HG02970 (cell line): ENCODE measurements around the gene NPY.

ENCODE experiments used
- ATAC-seq: cut with Tn5 transposase; IDR thresholded peaks from one replicate; pipeline ENCODE4 v1.9.1; 2021; ENCODE audit warnings: mild to moderate bottlenecking, moderate library complexity, moderate number of reproducible peaks; ENCODE audit not compliant: unreplicated experiment, low FRiP score

NPY gene

DNA sequence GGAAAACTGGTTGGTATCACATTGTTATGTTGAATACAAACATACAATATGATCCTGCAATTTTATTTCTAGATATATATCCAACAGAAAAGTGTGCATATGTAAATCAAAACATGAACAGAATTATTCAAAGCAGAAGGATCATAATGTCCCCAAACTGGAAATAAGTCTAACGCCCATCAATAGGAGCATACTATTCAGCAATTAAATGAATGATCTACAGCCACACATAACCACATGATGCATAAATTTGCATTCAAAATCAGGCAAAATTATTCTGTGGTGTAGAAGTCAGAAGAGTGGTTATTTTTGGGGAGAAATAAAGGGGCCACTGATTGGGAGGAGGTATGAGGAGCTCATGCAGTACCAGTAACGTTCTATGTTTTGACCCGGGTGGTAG is 28.6 kb downstream of the NPY start:
- no peak for ATAC-seq

GRCh38 chr7:24313777-24314176 is 29.8 kb downstream of the NPY start:
- ATAC-seq: no peak

GRCh38 chr7:24316340-24316739 is 32.4 kb downstream of the NPY start:
- no peak for ATAC-seq

- ATAC-seq: no peak
Measured at GRCh38 chr7:24318326-24318725, 34.3 kb downstream of the NPY start.

DNA sequence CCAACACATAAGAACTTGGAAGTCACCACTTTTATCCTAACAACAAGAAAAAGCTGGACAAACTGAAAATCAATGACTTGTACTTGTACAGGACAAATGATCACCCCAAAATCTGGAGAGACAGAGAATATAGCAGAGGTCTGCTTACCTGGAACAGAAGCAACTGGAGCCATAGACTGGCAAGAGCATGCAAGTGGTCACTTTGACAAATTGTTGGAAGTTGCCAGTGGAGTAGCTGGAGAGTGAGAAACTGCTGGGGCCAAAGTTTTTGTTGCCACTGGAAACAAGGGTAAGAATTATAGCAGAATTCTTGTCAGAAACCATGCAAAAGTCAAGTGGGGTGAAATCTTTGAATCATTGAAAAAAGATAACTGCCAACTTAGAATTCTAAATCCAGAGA is 35.2 kb downstream of the NPY start:
- ATAC-seq: no peak

- no peak for ATAC-seq
Measured at GRCh38 chr7:24323961-24324480, 40.0 kb downstream of the NPY start.

- no peak for ATAC-seq
Measured at GRCh38 chr7:24325708-24326107, 41.7 kb downstream of the NPY start.

DNA sequence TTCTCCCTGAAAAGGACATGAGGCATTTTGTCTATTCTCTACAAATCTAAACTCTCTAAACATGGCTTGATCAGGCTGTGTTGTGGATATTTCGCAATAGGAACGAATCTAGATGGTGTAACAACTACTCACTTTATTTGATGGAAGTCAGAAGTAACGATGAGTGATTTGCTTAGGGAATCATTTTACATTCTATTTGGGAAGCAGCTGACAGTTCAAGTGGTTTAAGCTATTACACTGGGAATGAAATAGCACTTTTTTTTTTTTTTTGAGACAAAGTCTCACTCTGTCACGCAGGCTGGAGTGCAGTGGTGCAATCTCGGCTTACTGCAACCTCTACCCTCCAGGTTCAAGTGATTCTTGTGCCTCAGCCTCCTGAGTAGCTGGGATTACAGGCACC is 44.1 kb downstream of the NPY start:
- no peak for ATAC-seq

- no peak for ATAC-seq
Measured at GRCh38 chr7:24328894-24329293, 44.9 kb downstream of the NPY start.

GRCh38 chr7:24334012-24334411 is 50.0 kb downstream of the NPY start:
- ATAC-seq: no peak

DNA sequence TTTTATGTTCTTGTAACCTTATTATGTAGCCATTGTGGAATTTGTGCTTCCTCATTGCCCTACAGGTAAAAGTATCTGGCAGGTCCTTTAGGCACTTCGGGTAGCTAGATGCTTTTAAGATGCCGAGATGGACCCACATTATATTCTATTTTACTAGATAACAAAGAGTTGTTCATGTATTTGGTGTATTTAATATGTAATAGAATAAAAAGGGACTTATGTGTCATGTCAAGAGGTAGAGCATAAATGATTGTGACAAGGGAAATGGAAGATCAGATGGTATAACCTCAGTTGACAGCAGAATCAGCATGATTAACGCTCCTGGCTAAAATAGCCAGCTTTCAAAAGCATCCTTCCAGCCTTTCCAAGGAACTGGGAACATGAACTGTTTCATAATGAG is 50.6 kb downstream of the NPY start:
- no peak for ATAC-seq

- no peak for ATAC-seq
Measured at GRCh38 chr7:24336461-24336860, 52.5 kb downstream of the NPY start.

GRCh38 chr7:24337180-24337579 is 53.2 kb downstream of the NPY start:
- no peak for ATAC-seq

DNA sequence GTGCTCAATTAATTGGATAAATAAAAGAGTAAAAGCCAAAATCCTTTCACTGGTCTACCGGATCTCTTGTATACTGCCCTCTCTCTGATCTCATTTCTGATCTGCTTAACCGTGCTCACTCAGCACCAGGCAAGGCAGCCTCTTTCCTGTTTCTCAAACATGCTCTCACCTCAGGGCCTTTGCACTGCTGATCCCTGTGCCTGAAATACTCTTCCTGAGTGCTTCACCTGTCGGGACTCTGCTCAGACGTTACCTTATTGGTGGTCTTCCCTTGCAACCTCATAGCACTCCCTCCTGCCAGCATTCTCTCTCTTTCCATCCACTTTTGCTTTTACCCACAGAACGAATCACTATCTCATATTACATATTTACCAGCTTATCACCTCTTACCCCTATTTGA is 55.6 kb downstream of the NPY start:
- no peak for ATAC-seq

DNA sequence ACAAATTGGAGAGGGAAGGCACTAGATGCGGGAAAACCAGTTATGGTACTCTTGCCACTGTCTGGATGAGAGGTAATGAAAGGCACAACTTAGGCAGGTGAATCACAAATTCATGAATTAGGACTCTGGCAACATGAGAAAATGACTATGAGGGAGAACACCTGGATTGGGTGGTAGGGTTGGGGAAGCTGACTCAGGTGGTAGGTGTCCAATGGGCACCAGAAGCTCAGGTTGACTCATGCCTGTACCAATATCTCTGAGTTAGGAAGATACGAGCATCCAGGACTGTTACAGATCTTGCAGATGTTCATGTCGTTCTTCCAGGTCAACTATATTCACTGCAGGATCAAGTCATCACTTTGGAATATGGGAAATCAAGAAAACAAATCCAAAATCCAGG is 56.7 kb downstream of the NPY start:
- no peak for ATAC-seq
